Transverse colon (tissue), 4 donors: ENCODE measurements around the gene TALDO1.

Experiments used
- CTCF ChIP-seq, 5 experiments: fragments of 200-600 bp in 3 of 5; fragments of 450-650 bp in 2 of 5; sonication (generic) in 3 of 5; IDR thresholded peaks; 1 replicate in 2 of 5; 2 replicates in 3 of 5; pipeline ENCODE4 v1.5.1; 2016 to 2017; ENCODE audit warnings: antibody characterized with exemption in 5 of 5, inconsistent platforms in 3 of 5, mild to moderate bottlenecking in 2 of 5, moderate library complexity in 1 of 5
- POLR2A ChIP-seq: fragments of 450-650 bp; IDR thresholded peaks from one replicate; pipeline ENCODE4 v1.6.1; 2016; ENCODE audit warnings: antibody characterized with exemption, mild to moderate bottlenecking, moderate library complexity
- POLR2AphosphoS5 ChIP-seq, 3 donors: sonication (generic); formaldehyde crosslinking; IDR thresholded peaks; one replicate each; pipeline ENCODE4 v1.6.1; 2016; ENCODE audit warnings: antibody characterized with exemption in 3 of 3

- no peak for TF ChIP-seq CTCF (IDR thresholded peaks at IDR 0.05)
- no peak for TF ChIP-seq POLR2A
- no peak for TF ChIP-seq POLR2AphosphoS5 (IDR thresholded peaks at IDR 0.05)
Observed at GRCh38 chr11:722346-722811, 24.9 kb upstream of the TALDO1 start.
